Type B pancreatic cell (in vitro differentiated cells): ENCODE data around the gene NOP16. TPM values are rescaled to one million over a fixed set of nuclear protein-coding genes. Genes with fewer than 3 reads are reported as not detected.

ENCODE experiments used
- DNase-seq: peaks from one replicate; pipeline ENCODE4 v3.0.0; 2021; ENCODE audit warnings: mixed read lengths; ENCODE audit not compliant: unreplicated experiment; ENCODE audit errors: extremely low spot score
- H3K27ac Mint-ChIP-seq: 2 replicates; pipeline ENCODE4 v1.8.0; 2021; ENCODE audit warnings: mild to moderate bottlenecking, mixed read lengths
- H3K27me3 Mint-ChIP-seq: 2 replicates; pipeline ENCODE4 v1.8.0; 2021; ENCODE audit warnings: mixed read lengths
- H3K36me3 Mint-ChIP-seq: 2 replicates; pipeline ENCODE4 v1.8.0; 2021; ENCODE audit warnings: mixed read lengths
- H3K4me1 Mint-ChIP-seq: one replicate; pipeline ENCODE4 v1.8.0; 2021; ENCODE audit warnings: mixed read lengths; ENCODE audit not compliant: unreplicated experiment
- H3K4me3 Mint-ChIP-seq: 2 replicates; pipeline ENCODE4 v1.8.0; 2021; ENCODE audit warnings: mild to moderate bottlenecking, mixed read lengths
- H3K9me3 Mint-ChIP-seq: 2 replicates; pipeline ENCODE4 v1.8.0; 2021; ENCODE audit warnings: mixed read lengths
- long read RNA-seq: library from polyadenylated mRNA; unstranded; transcript quantifications from one replicate; pipeline ENCODE4 v2.0.0, GENCODE V29; 2020
- total RNA-seq: library from RNA; stranded (reverse); gene quantifications from 2 replicates; pipeline ENCODE4 v1.2.1, GENCODE V29; 2021; ENCODE audit warnings: low replicate concordance
- TF ChIP-seq, protein P1 (sequence below): fragments of 200-600 bp; sonication (generic); conservative IDR thresholded peaks from 2 replicates; pipeline ENCODE4 v1.5.0; 2021; ENCODE audit warnings: antibody characterized with exemption, mild to moderate bottlenecking

NOP16 gene, protein sequence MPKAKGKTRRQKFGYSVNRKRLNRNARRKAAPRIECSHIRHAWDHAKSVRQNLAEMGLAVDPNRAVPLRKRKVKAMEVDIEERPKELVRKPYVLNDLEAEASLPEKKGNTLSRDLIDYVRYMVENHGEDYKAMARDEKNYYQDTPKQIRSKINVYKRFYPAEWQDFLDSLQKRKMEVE
- 42.5 and 44.7 TPM in 2 replicates for total RNA-seq
- long read RNA-seq, transcript NOP16-207 (5 exons, 1,258 nt) = major isoform, 25 of 40 reads
- long read RNA-seq, partial matches to known transcripts = 1 of 40 reads
- long read RNA-seq, other reads (novel, unspliced or antisense) = 9 of 40 reads

DNA sequence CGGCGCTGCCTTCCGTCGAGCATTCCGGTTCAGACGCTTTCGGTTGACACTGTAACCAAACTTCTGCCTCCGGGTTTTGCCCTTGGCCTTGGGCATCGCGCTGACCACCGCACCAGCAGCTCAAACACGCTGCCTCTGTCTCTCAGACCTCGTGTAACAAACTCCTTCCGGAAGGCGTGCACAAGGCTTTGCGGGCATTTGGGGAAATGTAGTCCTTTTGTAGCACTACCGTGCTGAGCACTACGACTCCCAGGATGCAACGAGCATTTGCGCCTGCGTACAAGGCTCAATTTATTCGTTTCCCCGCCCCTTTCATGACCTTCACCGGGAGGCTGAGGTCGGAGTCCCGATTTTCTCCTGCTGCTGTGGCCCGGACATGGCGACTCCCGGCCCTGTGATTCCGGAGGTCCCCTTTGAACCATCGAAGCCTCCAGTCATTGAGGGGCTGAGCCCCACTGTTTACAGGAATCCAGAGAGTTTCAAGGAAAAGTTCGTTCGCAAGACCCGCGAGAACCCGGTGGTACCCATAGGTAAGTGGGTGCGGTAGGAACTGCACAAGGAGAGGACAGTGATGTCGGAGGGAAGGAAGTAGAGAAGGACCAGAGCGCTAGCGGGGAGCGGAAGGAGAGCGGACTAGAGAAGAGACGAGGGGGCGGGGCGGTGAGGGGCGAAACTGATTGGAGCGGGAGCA, at the start of gene NOP16, which contains the start of gene HIGD2A:
TSS of gene NOP16 (minus strand) at position 155 of the 691 bp plus-strand sequence. CDS start at position 96, 59 bp downstream.
TSS of gene HIGD2A (plus strand) at position 308 of the 691 bp plus-strand sequence. CDS start at position 377, 69 bp downstream.
- Mint-ChIP-seq H3K4me3 (peak within 1 kb of the TSS; percentile 100), H3K27me3 (no peaks in the 10 kb centered on the region), H3K4me1 (peaks cover 11% of the 10 kb centered on the region), H3K27ac (peak within 1 kb of the TSS; percentile 100), H3K9me3 (no peaks in the 10 kb centered on the region), H3K36me3 (peaks cover 15% of the 10 kb centered on the region)
- TF ChIP-seq, protein P1, sequence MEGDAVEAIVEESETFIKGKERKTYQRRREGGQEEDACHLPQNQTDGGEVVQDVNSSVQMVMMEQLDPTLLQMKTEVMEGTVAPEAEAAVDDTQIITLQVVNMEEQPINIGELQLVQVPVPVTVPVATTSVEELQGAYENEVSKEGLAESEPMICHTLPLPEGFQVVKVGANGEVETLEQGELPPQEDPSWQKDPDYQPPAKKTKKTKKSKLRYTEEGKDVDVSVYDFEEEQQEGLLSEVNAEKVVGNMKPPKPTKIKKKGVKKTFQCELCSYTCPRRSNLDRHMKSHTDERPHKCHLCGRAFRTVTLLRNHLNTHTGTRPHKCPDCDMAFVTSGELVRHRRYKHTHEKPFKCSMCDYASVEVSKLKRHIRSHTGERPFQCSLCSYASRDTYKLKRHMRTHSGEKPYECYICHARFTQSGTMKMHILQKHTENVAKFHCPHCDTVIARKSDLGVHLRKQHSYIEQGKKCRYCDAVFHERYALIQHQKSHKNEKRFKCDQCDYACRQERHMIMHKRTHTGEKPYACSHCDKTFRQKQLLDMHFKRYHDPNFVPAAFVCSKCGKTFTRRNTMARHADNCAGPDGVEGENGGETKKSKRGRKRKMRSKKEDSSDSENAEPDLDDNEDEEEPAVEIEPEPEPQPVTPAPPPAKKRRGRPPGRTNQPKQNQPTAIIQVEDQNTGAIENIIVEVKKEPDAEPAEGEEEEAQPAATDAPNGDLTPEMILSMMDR = no peak
- peak; percentile 97 for DNase-seq

DNA sequence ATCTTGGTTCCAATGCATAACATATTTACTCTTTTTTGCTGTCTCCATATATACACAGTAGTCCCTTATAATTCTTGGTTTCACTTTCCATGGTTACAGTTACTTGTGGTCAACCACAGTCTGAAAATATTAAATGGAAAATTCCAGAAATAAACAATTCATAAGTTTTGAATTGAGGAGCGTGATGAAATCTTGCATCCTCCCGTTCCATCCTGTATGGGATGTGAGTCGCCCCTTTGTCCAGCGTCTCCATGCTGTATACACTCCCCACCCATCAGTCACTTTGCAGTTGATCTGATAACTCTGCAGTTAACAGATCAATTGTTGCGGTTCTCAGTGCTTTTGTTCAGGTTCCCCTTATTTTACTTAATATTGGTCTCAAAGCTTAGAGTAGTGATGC, 48.3 kb upstream of the NOP16 start:
- TF ChIP-seq, protein P1 = no peak
- H3K9me3 Mint-ChIP-seq = no peaks in the 10 kb centered on the region
- H3K4me3 Mint-ChIP-seq = no peak overlapping the region
- H3K36me3 Mint-ChIP-seq = no peaks in the 10 kb centered on the region
- no peak for DNase-seq
- peaks cover 21% of the 10 kb centered on the region for H3K27me3 Mint-ChIP-seq
- H3K27ac Mint-ChIP-seq = no peak overlapping the region
- peaks cover 5% of the 10 kb centered on the region for H3K4me1 Mint-ChIP-seq

DNA sequence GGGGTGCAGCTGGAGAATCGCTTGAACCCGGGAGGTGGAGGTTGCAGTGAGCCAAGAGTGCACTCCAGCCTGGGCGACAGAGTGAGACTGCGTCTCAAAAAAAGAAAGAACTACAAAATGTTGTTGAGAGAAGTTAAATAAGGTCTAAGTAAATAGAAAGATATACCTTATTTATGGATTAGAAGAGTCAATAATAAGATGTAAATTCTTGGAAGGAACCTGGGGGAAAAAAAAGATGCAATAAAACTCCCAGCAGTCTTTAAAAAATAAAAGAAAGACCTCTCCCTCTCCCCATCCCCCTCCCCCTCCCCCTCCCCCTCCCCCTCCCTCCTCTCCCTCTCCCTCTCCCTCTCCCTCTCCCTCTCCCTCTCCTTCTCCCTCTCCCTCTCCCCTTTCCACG, 44.3 kb upstream of the NOP16 start:
- Mint-ChIP-seq H3K9me3 (no peaks in the 10 kb centered on the region), H3K36me3 (no peaks in the 10 kb centered on the region), H3K4me1 (no peaks in the 10 kb centered on the region), H3K4me3 (no peak overlapping the region), H3K27me3 (peaks cover 20% of the 10 kb centered on the region), H3K27ac (no peak overlapping the region)
- DNase-seq = no peak
- TF ChIP-seq, protein P1 = no peak

DNA sequence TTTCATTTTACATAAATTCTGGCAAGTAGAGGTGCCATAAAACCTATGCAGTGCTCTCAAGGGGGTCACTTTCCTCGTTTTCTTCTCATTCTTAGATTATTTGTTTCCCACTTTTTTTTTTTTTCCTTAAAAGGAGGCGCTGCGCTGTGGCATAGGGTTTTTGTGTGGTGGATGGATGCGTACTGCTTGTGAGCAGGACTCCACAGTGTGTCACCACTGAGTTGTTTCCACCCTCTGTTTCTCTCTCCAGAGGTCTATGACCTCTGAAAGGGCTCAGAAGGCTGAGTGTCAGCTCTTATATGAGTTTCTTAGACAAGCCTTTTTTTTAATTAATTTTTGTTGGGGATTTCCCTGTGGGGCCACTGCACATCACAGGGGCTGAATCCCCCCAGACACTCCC, 41.6 kb upstream of the NOP16 start:
- Mint-ChIP-seq H3K4me3 (no peak overlapping the region), H3K9me3 (peaks cover 4% of the 10 kb centered on the region), H3K27me3 (peaks cover 12% of the 10 kb centered on the region), H3K27ac (no peak overlapping the region), H3K36me3 (no peaks in the 10 kb centered on the region), H3K4me1 (no peaks in the 10 kb centered on the region)
- TF ChIP-seq, protein P1 = no peak
- no peak for DNase-seq

DNA sequence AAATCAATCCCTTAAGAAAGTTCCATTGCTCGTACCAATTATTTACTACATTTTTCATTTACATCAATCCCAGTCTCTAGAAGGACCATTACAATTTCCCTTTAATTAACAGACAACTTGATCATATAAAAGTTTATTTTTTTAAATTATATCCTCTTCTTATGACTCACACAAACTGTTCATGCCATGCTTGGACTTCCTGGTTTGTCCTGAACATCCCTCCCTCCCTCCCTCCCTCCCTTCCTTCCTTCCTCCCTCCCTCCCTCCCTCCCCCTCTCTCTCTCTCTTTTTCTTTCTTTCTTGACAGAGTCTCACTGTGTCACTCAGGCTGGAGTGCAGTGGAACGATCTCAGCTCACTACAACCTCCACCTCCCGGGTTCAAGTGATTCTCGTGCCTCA, 39.6 kb upstream of the NOP16 start:
- no peak overlapping the region for H3K4me3 Mint-ChIP-seq
- TF ChIP-seq, protein P1 = no peak
- H3K36me3 Mint-ChIP-seq = no peaks in the 10 kb centered on the region
- H3K27ac Mint-ChIP-seq = no peak overlapping the region
- DNase-seq = no peak
- H3K9me3 Mint-ChIP-seq = peaks cover 4% of the 10 kb centered on the region
- H3K27me3 Mint-ChIP-seq = peaks cover 12% of the 10 kb centered on the region
- H3K4me1 Mint-ChIP-seq = no peaks in the 10 kb centered on the region
